GM19324 (cell line): ENCODE data around the gene RYK.
"Not testable (repeated sequence)": the region's sequence is repeated elsewhere in the genome, so short reads cannot be mapped to it uniquely, and the experiment has no call there.

Experiments used
- ATAC-seq: cut with Tn5 transposase; IDR thresholded peaks from one replicate; pipeline ENCODE4 v1.9.1; 2021; ENCODE audit warnings: mild to moderate bottlenecking, moderate library complexity; ENCODE audit not compliant: unreplicated experiment, low FRiP score

RYK gene

GRCh38 chr3:134250717-134251220 lies at the start of gene RYK:
Gene RYK (minus strand): TSS chr3:134250859. CDS start chr3:134250654, 205 bp downstream.
- ATAC-seq: peak; percentile 84

- ATAC-seq: no peak
Measured at GRCh38 chr3:134299888-134300206, 49.2 kb upstream of the RYK start.

- no peak for ATAC-seq
Measured at GRCh38 chr3:134299185-134299887, 48.7 kb upstream of the RYK start.

GRCh38 chr3:134298249-134298648 lies 47.6 kb upstream of the RYK start:
- ATAC-seq: no peak

- ATAC-seq: no peak
Measured at GRCh38 chr3:134296616-134297015, 46.0 kb upstream of the RYK start.

GRCh38 chr3:134295930-134296329 lies 45.3 kb upstream of the RYK start:
- ATAC-seq: no peak

GRCh38 chr3:134294302-134295280 lies 43.9 kb upstream of the RYK start:
- peak; percentile 99 for ATAC-seq

- ATAC-seq: no peak
Measured at GRCh38 chr3:134291319-134292254, 40.9 kb upstream of the RYK start.

GRCh38 chr3:134287512-134287911 lies 36.9 kb upstream of the RYK start:
- ATAC-seq: no peak

- ATAC-seq: no peak
Measured at GRCh38 chr3:134284438-134284837, 33.8 kb upstream of the RYK start.

- no peak for ATAC-seq
Measured at GRCh38 chr3:134282659-134283047, 32.0 kb upstream of the RYK start.

GRCh38 chr3:134281912-134282658 lies 31.4 kb upstream of the RYK start:
- no peak for ATAC-seq

GRCh38 chr3:134279466-134279865 lies 28.8 kb upstream of the RYK start:
- no peak for ATAC-seq

- no peak for ATAC-seq
Measured at GRCh38 chr3:134277066-134277660, 26.5 kb upstream of the RYK start.

- no peak for ATAC-seq
Measured at GRCh38 chr3:134276086-134276485, 25.4 kb upstream of the RYK start.

GRCh38 chr3:134275110-134275509 lies 24.5 kb upstream of the RYK start:
- ATAC-seq: not testable (repeated sequence)

- ATAC-seq: no peak
Measured at GRCh38 chr3:134274571-134274970, 23.9 kb upstream of the RYK start.

- ATAC-seq: no peak
Measured at GRCh38 chr3:134267996-134268395, 17.3 kb upstream of the RYK start.

GRCh38 chr3:134260987-134261386 lies 10.3 kb upstream of the RYK start:
- no peak for ATAC-seq
